ENCODE data around the gene PODXL. TPM values are rescaled to one million over a fixed set of nuclear protein-coding genes. Genes with fewer than 3 reads are reported as not detected.

The PODXL gene
- total RNA-seq, 1 donor from 2014 or later: 141 TPM

GRCh38 chr7:131513245-131514061, 43.0 kb downstream of the PODXL start:
- peak; percentile 79 to 92 (median 89) for TF ChIP-seq CTCF (IDR thresholded peaks at IDR 0.05)
- Histone ChIP-seq H3K4me3 (peak overlapping the region in 1 of 2 donors; percentile 21), H3K4me1 (peaks cover 4 to 8% of the 10 kb centered on the region in 2 donors), H3K36me3 (no peaks in the 10 kb centered on the region), H3K27me3 (no peaks in the 10 kb centered on the region), H3K9me3 (no peaks in the 10 kb centered on the region), H3K27ac (peak overlapping the region in 1 of 2 donors; percentile 53)
- intact Hi-C loops (cut with DNase I): no loop called here
- peak; percentile 66 to 91 for DNase-seq (ENCODE audit: low spot score in 2 of 2)

DNA sequence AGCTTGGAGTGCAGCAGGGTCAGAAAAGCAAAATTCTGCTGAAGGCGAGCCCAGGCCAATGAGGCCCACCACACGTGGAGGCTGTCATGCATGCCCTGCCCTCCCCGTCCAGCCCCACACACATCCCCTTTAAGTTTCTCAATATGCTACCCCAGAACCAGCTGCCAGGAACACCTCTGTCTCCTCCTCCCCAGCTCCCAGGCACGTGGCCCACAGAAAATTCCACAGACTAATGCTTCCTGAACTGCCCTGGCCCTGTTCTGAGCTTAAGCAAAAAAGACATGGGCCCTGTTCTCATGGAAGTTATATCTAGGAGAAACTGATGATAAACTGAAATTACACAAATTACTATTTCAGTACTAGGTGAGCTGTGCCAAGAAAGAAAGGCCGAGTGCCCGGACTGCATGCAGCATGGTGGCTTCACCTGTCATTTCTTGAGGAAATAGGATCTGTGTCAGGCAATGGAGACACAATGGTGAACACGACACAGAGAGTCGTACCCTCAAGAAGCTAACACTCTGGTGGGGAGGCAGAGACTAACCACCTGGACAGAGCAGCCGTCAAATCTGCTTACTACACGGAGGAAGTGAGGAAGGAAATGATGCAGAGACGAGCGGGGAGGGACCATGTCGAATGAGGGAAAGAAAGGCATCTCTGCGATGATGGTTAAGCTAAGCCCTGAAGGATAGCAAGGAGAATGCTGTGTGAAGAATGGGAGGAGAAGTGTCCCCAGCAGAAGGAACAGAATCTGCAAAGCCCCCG, 44.5 kb downstream of the PODXL start:
- intact Hi-C loops (cut with DNase I): no loop called here
- DNase-seq (ENCODE audit: low spot score in 2 of 2): peak in 1 of 2 donors; percentile 59
- no peaks in the 10 kb centered on the region for H3K36me3 ChIP-seq
- TF ChIP-seq CTCF (IDR thresholded peaks at IDR 0.05): no peak
- H3K4me1 ChIP-seq: peaks cover 6 to 8% of the 10 kb centered on the region in 2 donors
- no peak overlapping the region for H3K4me3 ChIP-seq
- no peaks in the 10 kb centered on the region for H3K27me3 ChIP-seq
- H3K9me3 ChIP-seq: no peaks in the 10 kb centered on the region
- peak overlapping the region; percentile 36 to 57 for H3K27ac ChIP-seq

DNA sequence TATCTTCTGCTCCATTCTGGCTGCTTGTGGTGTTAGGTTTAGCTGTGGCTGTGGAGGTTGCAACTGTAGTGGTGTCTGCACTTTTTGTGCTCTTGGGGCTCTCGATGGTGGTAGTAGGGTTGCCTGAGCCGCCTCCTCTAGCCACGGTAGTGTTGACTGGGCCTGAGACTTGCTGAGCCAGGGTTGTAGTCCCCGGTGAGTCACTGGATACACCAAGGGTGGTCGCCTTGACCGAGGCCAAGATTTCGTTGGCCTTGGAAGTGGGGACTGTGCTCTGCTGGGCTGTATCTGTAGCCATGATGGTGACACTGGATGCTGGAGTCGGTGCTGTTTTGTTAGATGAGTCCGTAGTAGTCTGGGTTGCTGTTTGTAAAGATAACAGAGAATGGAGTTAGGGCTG, 45.4 kb downstream of the PODXL start:
- H3K4me3 ChIP-seq: no peak overlapping the region
- intact Hi-C loops (cut with DNase I): no loop called here
- DNase-seq (ENCODE audit: low spot score in 2 of 2): no peak
- H3K27me3 ChIP-seq: no peaks in the 10 kb centered on the region
- H3K9me3 ChIP-seq: no peaks in the 10 kb centered on the region
- no peaks in the 10 kb centered on the region for H3K36me3 ChIP-seq
- peaks cover 6 to 8% of the 10 kb centered on the region in 2 donors for H3K4me1 ChIP-seq
- peak overlapping the region; percentile 36 to 57 for H3K27ac ChIP-seq
- TF ChIP-seq CTCF (IDR thresholded peaks at IDR 0.05): no peak

DNA sequence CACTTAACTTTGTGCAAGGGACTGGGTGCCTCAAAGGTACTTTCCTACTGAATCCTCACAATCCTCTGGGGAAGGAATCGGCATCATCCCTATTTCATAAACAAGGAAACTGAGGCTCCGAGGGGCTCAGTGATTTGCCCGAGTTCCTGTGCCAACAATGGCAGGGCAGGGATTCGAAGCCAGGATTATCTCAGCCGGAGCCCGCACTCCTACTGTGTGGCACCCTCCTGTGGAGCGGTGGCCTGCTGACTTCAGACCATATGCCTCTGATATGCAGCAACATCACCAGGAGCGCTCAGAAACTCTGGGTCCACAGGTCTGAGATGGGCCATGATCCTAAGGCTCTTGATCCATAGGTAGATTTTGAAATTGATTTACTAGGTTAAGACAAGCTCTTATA, 46.6 kb downstream of the PODXL start:
- H3K4me3 ChIP-seq: no peak overlapping the region
- no peak for DNase-seq (ENCODE audit: low spot score in 2 of 2)
- intact Hi-C loops (cut with DNase I): no loop called here
- peaks cover 6 to 8% of the 10 kb centered on the region in 2 donors for H3K4me1 ChIP-seq
- TF ChIP-seq CTCF (IDR thresholded peaks at IDR 0.05): no peak
- no peaks in the 10 kb centered on the region for H3K9me3 ChIP-seq
- H3K27ac ChIP-seq: no peak overlapping the region
- no peaks in the 10 kb centered on the region for H3K36me3 ChIP-seq
- no peaks in the 10 kb centered on the region for H3K27me3 ChIP-seq

- Histone ChIP-seq H3K9me3 (no peaks in the 10 kb centered on the region), H3K27ac (no peak overlapping the region), H3K4me3 (no peak overlapping the region), H3K27me3 (no peaks in the 10 kb centered on the region), H3K4me1 (peaks cover 5 to 7% of the 10 kb centered on the region in 2 donors), H3K36me3 (no peaks in the 10 kb centered on the region)
- TF ChIP-seq CTCF (IDR thresholded peaks at IDR 0.05): no peak
- no peak for DNase-seq (ENCODE audit: low spot score in 2 of 2)
- intact Hi-C loops (cut with DNase I): loop anchor here (1.0 kb wide), 1 partner anchor 145 kb away; no protein-coding TSS in a partner anchor
Measured at GRCh38 chr7:131508754-131509486, 47.5 kb downstream of the PODXL start.
